ENCODE results near the gene USP53. TPM values are rescaled to one million over a fixed set of nuclear protein-coding genes. Genes with fewer than 3 reads are reported as not detected.

Gene USP53
- total and polyA plus RNA-seq, 9 of the 15 experiments (the other 6 are each of a cell fraction or from before 2014, with no cell fraction given), result 2.9 to 9.6 (median 8.3) TPM

- TF ChIP-seq RBM14 (IDR thresholded peaks at IDR 0.05; ENCODE audit: borderline replicate concordance, insufficient read depth, low read depth, low read length), result no peak
- TF ChIP-seq MTF1 (CRISPR knock-in tag; IDR thresholded peaks at IDR 0.05; ENCODE audit: borderline replicate concordance), result no peak
- TF ChIP-seq ETS1 (conservative IDR thresholded peaks at IDR 0.05; ENCODE audit: control insufficient read depth, low read depth, low read length), result peak; percentile 10; the same call in 1 of the 2 replicates
- TF ChIP-seq MCM3 (IDR thresholded peaks at IDR 0.05), result no peak
- TF ChIP-seq BCOR (IDR thresholded peaks at IDR 0.05), result no peak
- TF ChIP-seq SPI1 (IDR thresholded peaks at IDR 0.05; ENCODE audit: borderline replicate concordance, low read depth, low read length), result no peak
- TF ChIP-seq KHSRP (IDR thresholded peaks at IDR 0.05), result no peak
- no peak for TF ChIP-seq TCF15 (CRISPR knock-in tag; IDR thresholded peaks at IDR 0.05)
- TF ChIP-seq CHAMP1 (IDR thresholded peaks at IDR 0.05), result no peak; the same call in 1 of the 2 replicates
- TF ChIP-seq XRCC4 (IDR thresholded peaks at IDR 0.05; ENCODE audit: extremely low read depth, insufficient read depth, insufficient read length), result no peak
- no peak for TF ChIP-seq IRF9 (tag; IDR thresholded peaks at IDR 0.05)
- no peak for TF ChIP-seq DDX20 (tag; IDR thresholded peaks at IDR 0.05; ENCODE audit: low read depth)
- no peak for TF ChIP-seq ZNF766 (CRISPR knock-in tag; conservative IDR thresholded peaks at IDR 0.05)
- TF ChIP-seq HINFP (tag; conservative IDR thresholded peaks at IDR 0.05; ENCODE audit: low read depth), result no peak
Observed at GRCh38 chr4:119212234-119212963, at the start of gene USP53 (continued).
